Breast epithelium (tissue), 4 donors: ENCODE results near the gene TCTA. TPM values are rescaled to one million over a fixed set of nuclear protein-coding genes. Genes with fewer than 3 reads are reported as not detected.

Experiments
- DNase-seq, 2 donors: peaks; one replicate each; pipeline ENCODE4 v3.0.0-alpha.2; 2019; ENCODE audit warnings: low spot score in 2 of 2
- H3K27ac ChIP-seq, 2 donors: fragments of 200-600 bp; sonication (generic) in 1 of 2; one replicate each; pipeline ENCODE4 v1.5.1; 2016 to 2019; ENCODE audit warnings: mild to moderate bottlenecking in 1 of 2
- H3K27me3 ChIP-seq, 2 donors: fragments of 200-600 bp; sonication (generic) in 1 of 2; one replicate each; pipeline versions ENCODE4 v1.5.1 to v1.6.0; 2017 to 2019; ENCODE audit warnings: control low read depth in 1 of 2, mild to moderate bottlenecking in 1 of 2
- H3K36me3 ChIP-seq: fragments of 200-600 bp; one replicate; pipeline ENCODE4 v1.5.1; 2019
- H3K4me1 ChIP-seq, 2 donors: fragments of 200-600 bp; sonication (generic); one replicate each; pipeline ENCODE4 v1.5.1; 2016 to 2019; ENCODE audit warnings: control low read depth in 1 of 2
- H3K4me3 ChIP-seq, 3 donors: fragments of 200-600 bp; sonication (generic); 1 replicate in 2 of 3; 2 replicates in 1 of 3; pipeline ENCODE4 v1.5.1; 2016 to 2019; ENCODE audit warnings: mild to moderate bottlenecking in 3 of 3, moderate library complexity in 2 of 3
- H3K9me3 ChIP-seq, 2 donors: fragments of 200-600 bp; sonication (generic) in 1 of 2; one replicate each; pipeline ENCODE4 v1.5.1; 2016 to 2019; ENCODE audit warnings: control low read depth in 1 of 2
- CTCF ChIP-seq, 3 donors: fragments of 450-650 bp; IDR thresholded peaks; one replicate each; pipeline ENCODE4 v1.5.1; 2016 to 2017; ENCODE audit warnings: antibody characterized with exemption in 3 of 3, mild to moderate bottlenecking in 3 of 3, moderate library complexity in 3 of 3
- POLR2A ChIP-seq: fragments of 450-650 bp; IDR thresholded peaks from one replicate; pipeline ENCODE4 v1.6.1; 2016; ENCODE audit warnings: antibody characterized with exemption, mild to moderate bottlenecking, moderate library complexity
- POLR2AphosphoS5 ChIP-seq, 3 donors: sonication (generic); formaldehyde crosslinking; IDR thresholded peaks; one replicate each; pipeline ENCODE4 v1.6.1; 2017; ENCODE audit warnings: antibody characterized with exemption in 3 of 3
- intact Hi-C: fragments of 100-400 bp; cut with DNase I; formaldehyde crosslinking; loops from one replicate; pipeline ENCODE4 v1.15.1; 2023; ENCODE audit warnings: low total_unique reads
- total RNA-seq, 3 donors: library from RNA; depleted of rRNA; stranded (reverse); fragments of >200 nt; gene quantifications; one replicate each; pipeline ENCODE4 v1.1.0, GENCODE V29; 2016

The TCTA gene
- total RNA-seq, 3 donors from 2014 or later, result 22.6 to 29.0 (median 25.9) TPM

GRCh38 chr3:49422379-49423248, 10.4 kb downstream of the TCTA start, which contains the start of gene AMT:
AMT (minus strand) TSS chr3:49422473; CDS start chr3:49422450, 23 bp downstream.
- no peak within 1 kb of the TSS for H3K27ac ChIP-seq
- H3K9me3 ChIP-seq, result no peaks in the 10 kb centered on the region
- H3K36me3 ChIP-seq, result no peaks in the 10 kb centered on the region
- H3K27me3 ChIP-seq, result no peaks in the 10 kb centered on the region
- H3K4me3 ChIP-seq, result peak within 1 kb of the TSS in 2 of 3 donors; percentile 26 to 34
- TF ChIP-seq POLR2AphosphoS5 (IDR thresholded peaks at IDR 0.05) (no peak), POLR2A (no peak), CTCF (IDR thresholded peaks at IDR 0.05) (no peak)
- no peaks in the 10 kb centered on the region for H3K4me1 ChIP-seq
- intact Hi-C loops, result no loop called here
- DNase-seq, result no peak

- H3K27ac ChIP-seq, result no peak overlapping the region
- no peaks in the 10 kb centered on the region for H3K27me3 ChIP-seq
- no peak overlapping the region for H3K4me3 ChIP-seq
- DNase-seq, result no peak
- no peak for TF ChIP-seq POLR2A
- TF ChIP-seq POLR2AphosphoS5 (IDR thresholded peaks at IDR 0.05), result no peak
- TF ChIP-seq CTCF (IDR thresholded peaks at IDR 0.05), result no peak
- no peaks in the 10 kb centered on the region for H3K4me1 ChIP-seq
- no peaks in the 10 kb centered on the region for H3K9me3 ChIP-seq
- intact Hi-C loops, result no loop called here
- no peaks in the 10 kb centered on the region for H3K36me3 ChIP-seq
Measured at GRCh38 chr3:49424816-49425215, 12.6 kb downstream of the TCTA start.

- no peak overlapping the region for H3K4me3 ChIP-seq
- no peak for DNase-seq
- H3K4me1 ChIP-seq, result no peaks in the 10 kb centered on the region
- no peaks in the 10 kb centered on the region for H3K27me3 ChIP-seq
- no peak overlapping the region for H3K27ac ChIP-seq
- no peaks in the 10 kb centered on the region for H3K9me3 ChIP-seq
- intact Hi-C loops, result no loop called here
- H3K36me3 ChIP-seq, result no peaks in the 10 kb centered on the region
- no peak for TF ChIP-seq POLR2AphosphoS5 (IDR thresholded peaks at IDR 0.05)
- TF ChIP-seq CTCF (IDR thresholded peaks at IDR 0.05), result no peak
- no peak for TF ChIP-seq POLR2A
Measured at GRCh38 chr3:49427586-49427985, 15.4 kb downstream of the TCTA start.

- intact Hi-C loops, result no loop called here
- Histone ChIP-seq H3K4me3 (peak overlapping the region; percentile 54 to 76 (median 76)), H3K36me3 (no peaks in the 10 kb centered on the region), H3K4me1 (no peaks in the 10 kb centered on the region), H3K9me3 (no peaks in the 10 kb centered on the region), H3K27ac (peak overlapping the region; percentile 85 to 92), H3K27me3 (no peaks in the 10 kb centered on the region)
- TF ChIP-seq CTCF (IDR thresholded peaks at IDR 0.05) (no peak), POLR2AphosphoS5 (IDR thresholded peaks at IDR 0.05) (no peak), POLR2A (no peak)
- DNase-seq, result no peak
Measured at GRCh38 chr3:49428752-49429080, 16.5 kb downstream of the TCTA start.

GRCh38 chr3:49434731-49435130, 22.5 kb downstream of the TCTA start:
- no peak for DNase-seq
- no peaks in the 10 kb centered on the region for H3K9me3 ChIP-seq
- no peak overlapping the region for H3K27ac ChIP-seq
- TF ChIP-seq POLR2A (no peak), CTCF (IDR thresholded peaks at IDR 0.05) (no peak), POLR2AphosphoS5 (IDR thresholded peaks at IDR 0.05) (no peak)
- no peaks in the 10 kb centered on the region for H3K27me3 ChIP-seq
- no peaks in the 10 kb centered on the region for H3K4me1 ChIP-seq
- H3K36me3 ChIP-seq, result no peaks in the 10 kb centered on the region
- no peak overlapping the region for H3K4me3 ChIP-seq
- intact Hi-C loops, result loop anchor here (5.0 kb wide), 1 partner anchor 863 kb away; the partner anchor contains the start of genes HYAL3 and NAA80
